ENCODE results near the gene SPATA6.
A peak's percentile ranks its signal among the peaks of the same experiment; 100 is the strongest.
"Not testable (repeated sequence)": the region's sequence is repeated elsewhere in the genome, so short reads cannot be mapped to it uniquely, and the experiment has no call there.

SPATA6 gene

DNA sequence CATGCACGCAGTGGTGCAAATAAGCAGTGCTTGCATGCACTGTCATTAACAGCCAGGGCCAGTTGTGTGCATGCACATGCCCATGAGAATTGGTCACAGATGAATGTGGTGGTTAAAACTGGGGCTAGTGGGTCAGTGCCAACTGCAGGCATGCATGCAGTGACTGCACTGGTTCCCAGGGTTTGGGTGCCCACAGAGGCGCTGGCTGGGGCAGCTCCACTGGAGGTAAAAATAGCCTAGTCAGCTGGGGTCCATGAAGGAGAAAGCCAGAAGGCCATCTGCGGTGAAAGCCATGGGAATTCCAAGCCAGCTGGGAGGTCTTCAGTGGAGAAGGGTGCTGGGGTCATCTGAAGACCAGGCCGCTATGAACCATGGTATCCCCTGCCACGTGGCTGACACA is 179.3 kb downstream of the SPATA6 start:
- no peaks in the 10 kb centered on the region for H3K27me3 ChIP-seq (ENCODE audit: control insufficient read depth in 3 of 3, insufficient read depth in 3 of 3, low read depth in 1 of 3, low read length in 3 of 3)
- peaks cover 0 to 5% of the 10 kb centered on the region in 2 donors for H3K36me3 ChIP-seq (replicated peaks in 1 of 2; ENCODE audit: control insufficient read depth in 2 of 2, insufficient read depth in 2 of 2, low read length in 2 of 2)
- H2BK15ac ChIP-seq (ENCODE audit: low read length): no peak overlapping the region
- no peak overlapping the region for H3K27ac ChIP-seq (replicated peaks; ENCODE audit: low read length)
- peaks cover 0 to 3% of the 10 kb centered on the region in 2 donors for H3K9me3 ChIP-seq (replicated peaks in 1 of 2; ENCODE audit: control insufficient read depth in 2 of 2, insufficient read depth in 1 of 2, low read depth in 1 of 2, low read length in 2 of 2)
- no peak overlapping the region for H2AK5ac ChIP-seq (ENCODE audit: low read depth, low read length)
- H3K9ac ChIP-seq (ENCODE audit: low read depth, low read length, poor library complexity): no peak overlapping the region
- H3K18ac ChIP-seq (ENCODE audit: low read length): peak overlapping the region; percentile 3
- H4K91ac ChIP-seq (ENCODE audit: low read depth, low read length, poor library complexity): no peak overlapping the region
- peak overlapping the region; percentile 85 for H3K14ac ChIP-seq (ENCODE audit: low read length)
- no peak overlapping the region for H2BK12ac ChIP-seq (ENCODE audit: low read length)
- H2BK120ac ChIP-seq (ENCODE audit: low read depth, low read length): no peak overlapping the region
- peak overlapping the region in 1 of 2 donors; percentile 59 for H3K4me3 ChIP-seq (ENCODE audit: low read length in 2 of 2)
- WGBS, 2 donors (ENCODE audit: extremely low coverage in 2 of 2, insufficient read length in 2 of 2, insufficient replicate concordance in 1 of 2): no CpG with 5 or more reads among the region's 5 CpGs
- H2BK5ac ChIP-seq (ENCODE audit: low read length): no peak overlapping the region
- H3K4me1 ChIP-seq (ENCODE audit: control insufficient read depth in 2 of 2, insufficient read depth in 1 of 2, low read depth in 1 of 2, low read length in 2 of 2): peaks cover 0 to 3% of the 10 kb centered on the region in 2 donors
- no peak overlapping the region for H3K4ac ChIP-seq (ENCODE audit: low read length)
- DNase-seq (ENCODE audit: low spot score): no peak
- peak overlapping the region; percentile 4 for H3K23ac ChIP-seq (ENCODE audit: low read depth, low read length, poor library complexity)
- no peaks in the 10 kb centered on the region for H3K79me1 ChIP-seq (ENCODE audit: low read depth, low read length)
- no peak overlapping the region for H2AFZ ChIP-seq (ENCODE audit: low read length)
- H3K4me2 ChIP-seq (ENCODE audit: insufficient read depth, low read length, poor library complexity, severe bottlenecking): no peak overlapping the region
- H4K8ac ChIP-seq (ENCODE audit: low read depth, low read length): no peak overlapping the region

DNA sequence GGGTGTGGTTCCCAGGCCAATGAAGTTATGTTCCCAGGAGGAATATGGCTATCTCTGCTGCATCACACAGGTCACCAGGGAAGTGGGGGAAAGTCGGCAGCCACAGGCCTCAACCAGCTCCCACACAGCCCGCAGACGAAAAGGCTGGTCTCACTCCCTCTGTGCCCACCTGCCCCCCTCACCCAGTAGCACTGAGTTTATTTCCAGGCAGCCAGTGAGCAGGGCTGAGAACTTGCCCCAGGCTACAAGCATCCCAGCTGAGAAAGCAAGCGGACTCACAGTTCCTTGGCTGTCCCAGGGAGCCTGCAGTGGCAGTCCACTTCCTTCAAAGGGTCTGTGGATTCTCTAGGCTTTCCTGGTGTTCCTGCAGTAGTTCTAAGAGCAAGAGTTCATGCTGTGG is 180.6 kb downstream of the SPATA6 start:
- Histone ChIP-seq H3K36me3 (replicated peaks in 1 of 2; ENCODE audit: control insufficient read depth in 2 of 2, insufficient read depth in 2 of 2, low read length in 2 of 2) (peaks cover 0 to 5% of the 10 kb centered on the region in 2 donors), H3K9ac (ENCODE audit: low read depth, low read length, poor library complexity) (no peak overlapping the region), H4K8ac (ENCODE audit: low read depth, low read length) (no peak overlapping the region), H3K9me3 (replicated peaks in 1 of 2; ENCODE audit: control insufficient read depth in 2 of 2, insufficient read depth in 1 of 2, low read depth in 1 of 2, low read length in 2 of 2) (peaks cover 0 to 3% of the 10 kb centered on the region in 2 donors), H2AFZ (ENCODE audit: low read length) (no peak overlapping the region), H3K4me1 (ENCODE audit: control insufficient read depth in 2 of 2, insufficient read depth in 1 of 2, low read depth in 1 of 2, low read length in 2 of 2) (peaks cover 0 to 3% of the 10 kb centered on the region in 2 donors), H4K91ac (ENCODE audit: low read depth, low read length, poor library complexity) (no peak overlapping the region), H2BK5ac (ENCODE audit: low read length) (no peak overlapping the region), H2BK12ac (ENCODE audit: low read length) (no peak overlapping the region), H3K18ac (ENCODE audit: low read length) (peak overlapping the region; percentile 17), H3K79me1 (ENCODE audit: low read depth, low read length) (no peaks in the 10 kb centered on the region), H3K14ac (ENCODE audit: low read length) (no peak overlapping the region), H2BK15ac (ENCODE audit: low read length) (no peak overlapping the region), H2AK5ac (ENCODE audit: low read depth, low read length) (no peak overlapping the region), H3K23ac (ENCODE audit: low read depth, low read length, poor library complexity) (peak overlapping the region; percentile 55), H3K4me2 (ENCODE audit: insufficient read depth, low read length, poor library complexity, severe bottlenecking) (no peak overlapping the region), H3K27ac (replicated peaks; ENCODE audit: low read length) (no peak overlapping the region), H3K27me3 (ENCODE audit: control insufficient read depth in 3 of 3, insufficient read depth in 3 of 3, low read depth in 1 of 3, low read length in 3 of 3) (no peaks in the 10 kb centered on the region), H3K4me3 (ENCODE audit: low read length in 2 of 2) (no peak overlapping the region), H2BK120ac (ENCODE audit: low read depth, low read length) (no peak overlapping the region), H3K4ac (ENCODE audit: low read length) (no peak overlapping the region)
- DNase-seq (ENCODE audit: low spot score): no peak
- WGBS, 2 donors (ENCODE audit: extremely low coverage in 2 of 2, insufficient read length in 2 of 2, insufficient replicate concordance in 1 of 2): no CpG with 5 or more reads among the region's 4 CpGs

DNA sequence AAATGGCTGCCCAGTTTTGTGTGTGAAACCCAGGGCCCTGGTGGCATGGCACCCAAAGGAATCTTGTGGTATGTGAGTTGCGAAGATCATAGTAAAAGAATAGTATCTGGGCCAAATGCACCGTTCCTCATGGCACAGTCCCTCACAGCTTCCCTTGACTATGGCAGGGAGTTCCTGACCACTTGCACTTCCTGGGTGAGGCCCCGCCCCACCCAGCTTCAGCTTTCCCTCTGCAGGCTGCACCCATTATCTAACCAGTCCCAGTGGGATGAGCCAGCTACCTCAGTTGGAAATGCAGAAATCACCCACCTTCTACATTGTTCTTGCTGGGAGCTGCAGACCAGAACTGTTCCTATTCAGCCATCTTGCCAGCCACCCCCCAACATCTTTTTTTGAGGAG is 186.5 kb downstream of the SPATA6 start:
- Histone ChIP-seq H3K36me3 (replicated peaks in 1 of 2; ENCODE audit: control insufficient read depth in 2 of 2, insufficient read depth in 2 of 2, low read length in 2 of 2) (peaks cover 0 to 2% of the 10 kb centered on the region in 2 donors), H2BK5ac (ENCODE audit: low read length) (no peak overlapping the region), H3K27ac (replicated peaks; ENCODE audit: low read length) (no peak overlapping the region), H3K23ac (ENCODE audit: low read depth, low read length, poor library complexity) (no peak overlapping the region), H2BK15ac (ENCODE audit: low read length) (no peak overlapping the region), H3K4me2 (ENCODE audit: insufficient read depth, low read length, poor library complexity, severe bottlenecking) (no peak overlapping the region), H2BK120ac (ENCODE audit: low read depth, low read length) (no peak overlapping the region), H3K4me1 (ENCODE audit: control insufficient read depth in 2 of 2, insufficient read depth in 1 of 2, low read depth in 1 of 2, low read length in 2 of 2) (peaks cover 0 to 3% of the 10 kb centered on the region in 2 donors), H3K4ac (ENCODE audit: low read length) (no peak overlapping the region), H3K9ac (ENCODE audit: low read depth, low read length, poor library complexity) (no peak overlapping the region), H2AK5ac (ENCODE audit: low read depth, low read length) (no peak overlapping the region), H3K4me3 (ENCODE audit: low read length in 2 of 2) (no peak overlapping the region), H4K91ac (ENCODE audit: low read depth, low read length, poor library complexity) (no peak overlapping the region), H3K27me3 (ENCODE audit: control insufficient read depth in 3 of 3, insufficient read depth in 3 of 3, low read depth in 1 of 3, low read length in 3 of 3) (no peaks in the 10 kb centered on the region), H2AFZ (ENCODE audit: low read length) (no peak overlapping the region), H3K14ac (ENCODE audit: low read length) (no peak overlapping the region), H3K18ac (ENCODE audit: low read length) (no peak overlapping the region), H2BK12ac (ENCODE audit: low read length) (no peak overlapping the region), H3K79me1 (ENCODE audit: low read depth, low read length) (no peaks in the 10 kb centered on the region), H3K9me3 (replicated peaks in 1 of 2; ENCODE audit: control insufficient read depth in 2 of 2, insufficient read depth in 1 of 2, low read depth in 1 of 2, low read length in 2 of 2) (peaks cover 0 to 3% of the 10 kb centered on the region in 2 donors), H4K8ac (ENCODE audit: low read depth, low read length) (no peak overlapping the region)
- DNase-seq (ENCODE audit: low spot score): no peak
- no CpG with 5 or more reads among the region's 3 CpGs for WGBS, 2 donors (ENCODE audit: extremely low coverage in 2 of 2, insufficient read length in 2 of 2, insufficient replicate concordance in 1 of 2)

DNA sequence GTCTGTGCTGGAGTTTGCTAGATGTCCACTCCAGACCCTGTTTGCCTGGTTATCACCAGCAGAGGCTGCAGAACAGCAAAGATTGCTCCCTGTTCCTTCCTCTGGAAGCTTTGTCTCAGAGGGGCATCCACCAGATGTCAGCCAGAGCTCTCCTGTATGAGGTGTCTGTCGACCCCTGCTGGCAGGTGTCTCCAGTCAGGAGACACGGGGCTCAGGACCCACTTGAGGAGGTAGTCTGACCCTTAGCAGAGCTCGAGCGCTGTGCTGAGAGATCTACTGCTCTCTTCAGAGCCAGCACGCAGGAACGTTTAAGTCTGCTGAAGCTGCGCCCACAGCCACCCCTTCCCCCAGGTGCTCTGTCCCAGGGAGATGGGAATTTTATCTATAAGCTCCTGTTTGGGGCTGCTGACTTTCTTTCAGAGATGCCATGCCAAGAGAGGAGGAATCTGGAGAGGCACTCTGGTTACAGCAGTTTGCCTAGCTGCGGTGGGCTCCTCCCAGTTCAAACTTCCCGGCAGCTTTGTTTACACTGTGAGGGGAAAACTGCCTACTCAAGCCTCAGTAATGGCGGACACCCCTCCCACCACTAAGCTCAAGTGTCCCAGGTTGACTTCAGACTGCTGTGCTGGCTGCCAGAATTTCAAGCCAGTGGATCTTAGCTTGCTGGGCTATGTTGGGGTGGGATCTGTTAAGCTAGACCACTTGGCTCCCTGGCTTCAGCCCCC is 187.1 kb downstream of the SPATA6 start:
- H4K8ac ChIP-seq (ENCODE audit: low read depth, low read length); H3K9me3 ChIP-seq (replicated peaks in 1 of 2; ENCODE audit: control insufficient read depth in 2 of 2, insufficient read depth in 1 of 2, low read depth in 1 of 2, low read length in 2 of 2); H3K27me3 ChIP-seq (ENCODE audit: control insufficient read depth in 3 of 3, insufficient read depth in 3 of 3, low read depth in 1 of 3, low read length in 3 of 3); H3K4me3 ChIP-seq (ENCODE audit: low read length in 2 of 2); H3K4ac ChIP-seq (ENCODE audit: low read length); H2BK15ac ChIP-seq (ENCODE audit: low read length); H2BK5ac ChIP-seq (ENCODE audit: low read length); H2BK120ac ChIP-seq (ENCODE audit: low read depth, low read length); H3K79me1 ChIP-seq (ENCODE audit: low read depth, low read length); H3K4me2 ChIP-seq (ENCODE audit: insufficient read depth, low read length, poor library complexity, severe bottlenecking); H4K91ac ChIP-seq (ENCODE audit: low read depth, low read length, poor library complexity); DNase-seq (ENCODE audit: low spot score); H3K27ac ChIP-seq (replicated peaks; ENCODE audit: low read length); H3K4me1 ChIP-seq (ENCODE audit: control insufficient read depth in 2 of 2, insufficient read depth in 1 of 2, low read depth in 1 of 2, low read length in 2 of 2); H3K14ac ChIP-seq (ENCODE audit: low read length); H2AFZ ChIP-seq (ENCODE audit: low read length); H3K23ac ChIP-seq (ENCODE audit: low read depth, low read length, poor library complexity); H2AK5ac ChIP-seq (ENCODE audit: low read depth, low read length); H3K18ac ChIP-seq (ENCODE audit: low read length); H3K9ac ChIP-seq (ENCODE audit: low read depth, low read length, poor library complexity); H3K36me3 ChIP-seq (replicated peaks in 1 of 2; ENCODE audit: control insufficient read depth in 2 of 2, insufficient read depth in 2 of 2, low read length in 2 of 2); H2BK12ac ChIP-seq (ENCODE audit: low read length): not testable (repeated sequence)
- WGBS, 2 donors (ENCODE audit: extremely low coverage in 2 of 2, insufficient read length in 2 of 2, insufficient replicate concordance in 1 of 2): no CpG with 5 or more reads among the region's 10 CpGs
